HepG2 (cell line): ENCODE data around the gene RIPK1. TPM values are rescaled to one million over a fixed set of nuclear protein-coding genes. Genes with fewer than 3 reads are reported as not detected.

ENCODE experiments used
- HDAC1 ChIP-seq: sonication (generic); formaldehyde crosslinking; IDR thresholded peaks from 2 replicates; pipeline ENCODE4 v1.5.1; 2020; ENCODE audit warnings: mild to moderate bottlenecking, missing genetic modification reagents
- NR2F1 ChIP-seq, 2 experiments: fragments of 450-650 bp in 1 of 2; formaldehyde crosslinking in 1 of 2; IDR thresholded peaks; 2 replicates each; pipeline versions ENCODE4 v1.5.0 to v1.6.1; 2016 to 2020; ENCODE audit warnings: mild to moderate bottlenecking in 1 of 2, missing compliant biosample characterization in 1 of 2, missing genetic modification reagents in 1 of 2, moderate library complexity in 1 of 2
- POLR2AphosphoS5 ChIP-seq: IDR thresholded peaks from 2 replicates; pipeline ENCODE4 v1.6.1; 2012; ENCODE audit warnings: low read depth, low read length
- RFX3 ChIP-seq: IDR thresholded peaks from 2 replicates; pipeline ENCODE4 v1.6.1; 2016; ENCODE audit warnings: missing biosample characterization, missing genetic modification reagents
- ZC3H13 ChIP-seq: sonication (generic); formaldehyde crosslinking; IDR thresholded peaks from 2 replicates; pipeline ENCODE4 v1.8.1; 2023; ENCODE audit warnings: mild to moderate bottlenecking, missing genetic modification reagents, moderate library complexity
- ZNF577 ChIP-seq: sonication (generic); formaldehyde crosslinking; IDR thresholded peaks from 2 replicates; pipeline ENCODE4 v1.4.0; 2020; ENCODE audit warnings: mild to moderate bottlenecking, low read depth, missing genetic modification reagents, borderline replicate concordance
- ZNF644 ChIP-seq: IDR thresholded peaks from 2 replicates; pipeline ENCODE4 v1.6.1; 2016; ENCODE audit warnings: low read depth
- ZNF670 ChIP-seq: sonication (generic); formaldehyde crosslinking; IDR thresholded peaks from 2 replicates; pipeline ENCODE4 v1.8.0; 2022; ENCODE audit warnings: mild to moderate bottlenecking, missing genetic modification reagents, borderline replicate concordance
- ZNF781 ChIP-seq: sonication (generic); formaldehyde crosslinking; IDR thresholded peaks from 2 replicates; pipeline ENCODE4 v1.5.1; 2020; ENCODE audit warnings: borderline replicate concordance, mild to moderate bottlenecking, missing genetic modification reagents; ENCODE audit errors: not compliant biosample characterization
- polyA plus RNA-seq, 8 experiments: library from polyadenylated mRNA; depleted of rRNA in 3 of 8; stranded (reverse) in 7 of 8; unstranded in 1 of 8; fragments of >200 nt; fragmentation: Illumina TruSeq in 4 of 8; extraction: Trizol in 4 of 8; gene quantifications; 2 replicates each; pipeline versions ENCODE4 v1.2.1 to v1.2.3, GENCODE V29; 2011 to 2016; ENCODE audit warnings: low read depth in 4 of 8, missing spikeins in 1 of 8, mixed read lengths in 1 of 8; ENCODE audit not compliant: insufficient read depth in 1 of 8
- total RNA-seq, 5 experiments: library from RNA; depleted of rRNA; stranded (reverse); fragments of >200 nt; fragmentation: Illumina TruSeq; extraction: Trizol; gene quantifications; 2 replicates each; pipeline ENCODE4 v1.2.3, GENCODE V29; 2016; ENCODE audit warnings: low read depth in 1 of 5
- TF ChIP-seq, protein P1 (sequence below): sonication (generic); formaldehyde crosslinking; IDR thresholded peaks from 2 replicates; pipeline ENCODE4 v1.5.1; 2020; ENCODE audit warnings: mild to moderate bottlenecking, missing genetic modification reagents, borderline replicate concordance
- TF ChIP-seq, protein P2 (sequence below): sonication (generic); formaldehyde crosslinking; conservative IDR thresholded peaks from 2 replicates; pipeline ENCODE4 v1.8.0; 2022; ENCODE audit warnings: low read depth, missing genetic modification reagents
- TF ChIP-seq, protein P3 (sequence below): IDR thresholded peaks from 2 replicates; pipeline ENCODE4 v1.6.1; 2012; ENCODE audit warnings: inconsistent platforms
- TF ChIP-seq, protein P4 (sequence below): IDR thresholded peaks from 2 replicates; pipeline ENCODE4 v1.6.1; 2012; ENCODE audit warnings: low read depth, low read length, improper control_type of control experiment
- TF ChIP-seq, protein P5 (sequence below): sonication (generic); formaldehyde crosslinking; IDR thresholded peaks from 2 replicates; pipeline ENCODE4 v1.5.0; 2020; ENCODE audit warnings: mild to moderate bottlenecking, low read depth, missing genetic modification reagents, borderline replicate concordance
- TF ChIP-seq, protein P6 (sequence below): sonication (generic); formaldehyde crosslinking; IDR thresholded peaks from 2 replicates; pipeline ENCODE4 v1.4.0; 2020; ENCODE audit warnings: missing genetic modification reagents
- TF ChIP-seq, protein P7 (sequence below): sonication (generic); formaldehyde crosslinking; IDR thresholded peaks from 2 replicates; pipeline ENCODE4 v1.4.0; 2020; ENCODE audit warnings: missing genetic modification reagents

RIPK1 gene
- total and polyA plus RNA-seq, 2 of the 13 experiments (the other 11 are each of a cell fraction or from before 2014, with no cell fraction given) = 9.0 to 10.3 TPM

DNA sequence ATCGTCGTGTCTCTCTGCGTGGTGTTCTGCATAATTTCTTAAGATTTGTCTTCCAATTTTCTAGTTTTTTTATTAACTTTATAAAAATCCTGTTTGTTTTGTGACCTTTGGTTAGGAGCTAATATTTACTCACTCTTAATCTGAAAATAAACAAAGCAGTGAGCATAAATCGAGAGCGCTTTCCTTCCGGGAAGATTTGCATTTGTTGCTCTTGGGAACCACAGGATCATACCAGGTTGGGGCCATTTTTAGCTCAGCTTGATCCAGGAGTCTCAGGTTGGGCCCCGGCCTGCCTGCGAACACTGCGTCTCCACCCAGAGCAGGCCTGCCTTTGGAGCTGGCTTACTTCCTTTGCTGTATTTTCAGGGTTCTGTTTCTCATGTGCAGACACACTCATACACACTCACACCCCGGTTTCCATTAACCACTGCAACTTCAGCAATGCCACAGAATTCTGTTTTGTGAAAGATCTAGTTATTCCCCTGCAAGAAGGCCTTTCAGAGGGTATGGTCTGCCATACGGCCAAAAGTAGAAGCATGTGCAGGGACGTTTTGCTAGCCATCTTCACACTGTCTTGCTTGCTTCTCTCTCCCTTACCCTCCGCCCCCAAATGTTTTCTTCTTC lies 67.5 kb downstream of the RIPK1 start (continued):
- TF ChIP-seq, protein P1, sequence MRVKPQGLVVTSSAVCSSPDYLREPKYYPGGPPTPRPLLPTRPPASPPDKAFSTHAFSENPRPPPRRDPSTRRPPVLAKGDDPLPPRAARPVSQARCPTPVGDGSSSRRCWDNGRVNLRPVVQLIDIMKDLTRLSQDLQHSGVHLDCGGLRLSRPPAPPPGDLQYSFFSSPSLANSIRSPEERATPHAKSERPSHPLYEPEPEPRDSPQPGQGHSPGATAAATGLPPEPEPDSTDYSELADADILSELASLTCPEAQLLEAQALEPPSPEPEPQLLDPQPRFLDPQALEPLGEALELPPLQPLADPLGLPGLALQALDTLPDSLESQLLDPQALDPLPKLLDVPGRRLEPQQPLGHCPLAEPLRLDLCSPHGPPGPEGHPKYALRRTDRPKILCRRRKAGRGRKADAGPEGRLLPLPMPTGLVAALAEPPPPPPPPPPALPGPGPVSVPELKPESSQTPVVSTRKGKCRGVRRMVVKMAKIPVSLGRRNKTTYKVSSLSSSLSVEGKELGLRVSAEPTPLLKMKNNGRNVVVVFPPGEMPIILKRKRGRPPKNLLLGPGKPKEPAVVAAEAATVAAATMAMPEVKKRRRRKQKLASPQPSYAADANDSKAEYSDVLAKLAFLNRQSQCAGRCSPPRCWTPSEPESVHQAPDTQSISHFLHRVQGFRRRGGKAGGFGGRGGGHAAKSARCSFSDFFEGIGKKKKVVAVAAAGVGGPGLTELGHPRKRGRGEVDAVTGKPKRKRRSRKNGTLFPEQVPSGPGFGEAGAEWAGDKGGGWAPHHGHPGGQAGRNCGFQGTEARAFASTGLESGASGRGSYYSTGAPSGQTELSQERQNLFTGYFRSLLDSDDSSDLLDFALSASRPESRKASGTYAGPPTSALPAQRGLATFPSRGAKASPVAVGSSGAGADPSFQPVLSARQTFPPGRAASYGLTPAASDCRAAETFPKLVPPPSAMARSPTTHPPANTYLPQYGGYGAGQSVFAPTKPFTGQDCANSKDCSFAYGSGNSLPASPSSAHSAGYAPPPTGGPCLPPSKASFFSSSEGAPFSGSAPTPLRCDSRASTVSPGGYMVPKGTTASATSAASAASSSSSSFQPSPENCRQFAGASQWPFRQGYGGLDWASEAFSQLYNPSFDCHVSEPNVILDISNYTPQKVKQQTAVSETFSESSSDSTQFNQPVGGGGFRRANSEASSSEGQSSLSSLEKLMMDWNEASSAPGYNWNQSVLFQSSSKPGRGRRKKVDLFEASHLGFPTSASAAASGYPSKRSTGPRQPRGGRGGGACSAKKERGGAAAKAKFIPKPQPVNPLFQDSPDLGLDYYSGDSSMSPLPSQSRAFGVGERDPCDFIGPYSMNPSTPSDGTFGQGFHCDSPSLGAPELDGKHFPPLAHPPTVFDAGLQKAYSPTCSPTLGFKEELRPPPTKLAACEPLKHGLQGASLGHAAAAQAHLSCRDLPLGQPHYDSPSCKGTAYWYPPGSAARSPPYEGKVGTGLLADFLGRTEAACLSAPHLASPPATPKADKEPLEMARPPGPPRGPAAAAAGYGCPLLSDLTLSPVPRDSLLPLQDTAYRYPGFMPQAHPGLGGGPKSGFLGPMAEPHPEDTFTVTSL = peak; percentile 89; the same call in 1 of the 2 replicates
- TF ChIP-seq ZNF644 (CRISPR knock-in tag) (peak; percentile 78), POLR2AphosphoS5 (peak; percentile 49; the same call in 1 of the 2 replicates), ZNF670 (peak; percentile 40; the same call in 1 of the 2 replicates), RFX3 (CRISPR knock-in tag) (peak; percentile 14; the same call in 1 of the 2 replicates), NR2F1 (CRISPR knock-in tag; IDR thresholded peaks at IDR 0.05) (peak in 1 of 2 experiments; percentile 61; a peak in 2 of 4 replicates), ZNF577 (CRISPR knock-in tag) (no peak), ZNF781 (CRISPR knock-in tag) (no peak), ZC3H13 (CRISPR knock-in tag) (no peak), HDAC1 (CRISPR knock-in tag) (peak; percentile 50; the same call in 1 of the 2 replicates)
- TF ChIP-seq, protein P2, sequence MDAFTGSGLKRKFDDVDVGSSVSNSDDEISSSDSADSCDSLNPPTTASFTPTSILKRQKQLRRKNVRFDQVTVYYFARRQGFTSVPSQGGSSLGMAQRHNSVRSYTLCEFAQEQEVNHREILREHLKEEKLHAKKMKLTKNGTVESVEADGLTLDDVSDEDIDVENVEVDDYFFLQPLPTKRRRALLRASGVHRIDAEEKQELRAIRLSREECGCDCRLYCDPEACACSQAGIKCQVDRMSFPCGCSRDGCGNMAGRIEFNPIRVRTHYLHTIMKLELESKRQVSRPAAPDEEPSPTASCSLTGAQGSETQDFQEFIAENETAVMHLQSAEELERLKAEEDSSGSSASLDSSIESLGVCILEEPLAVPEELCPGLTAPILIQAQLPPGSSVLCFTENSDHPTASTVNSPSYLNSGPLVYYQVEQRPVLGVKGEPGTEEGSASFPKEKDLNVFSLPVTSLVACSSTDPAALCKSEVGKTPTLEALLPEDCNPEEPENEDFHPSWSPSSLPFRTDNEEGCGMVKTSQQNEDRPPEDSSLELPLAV (CRISPR knock-in tag) = no peak
- TF ChIP-seq, protein P3, sequence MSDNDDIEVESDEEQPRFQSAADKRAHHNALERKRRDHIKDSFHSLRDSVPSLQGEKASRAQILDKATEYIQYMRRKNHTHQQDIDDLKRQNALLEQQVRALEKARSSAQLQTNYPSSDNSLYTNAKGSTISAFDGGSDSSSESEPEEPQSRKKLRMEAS = peak; percentile 53
- TF ChIP-seq, protein P4, sequence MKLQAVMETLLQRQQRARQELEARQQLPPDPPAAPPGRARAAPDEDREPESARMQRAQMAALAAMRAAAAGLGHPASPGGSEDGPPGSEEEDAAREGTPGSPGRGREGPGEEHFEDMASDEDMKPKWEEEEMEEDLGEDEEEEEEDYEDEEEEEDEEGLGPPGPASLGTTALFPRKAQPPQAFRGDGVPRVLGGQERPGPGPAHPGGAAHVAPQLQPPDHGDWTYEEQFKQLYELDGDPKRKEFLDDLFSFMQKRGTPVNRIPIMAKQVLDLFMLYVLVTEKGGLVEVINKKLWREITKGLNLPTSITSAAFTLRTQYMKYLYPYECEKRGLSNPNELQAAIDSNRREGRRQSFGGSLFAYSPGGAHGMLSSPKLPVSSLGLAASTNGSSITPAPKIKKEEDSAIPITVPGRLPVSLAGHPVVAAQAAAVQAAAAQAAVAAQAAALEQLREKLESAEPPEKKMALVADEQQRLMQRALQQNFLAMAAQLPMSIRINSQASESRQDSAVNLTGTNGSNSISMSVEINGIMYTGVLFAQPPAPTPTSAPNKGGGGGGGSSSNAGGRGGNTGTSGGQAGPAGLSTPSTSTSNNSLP = peak; percentile 90
- TF ChIP-seq, protein P5, sequence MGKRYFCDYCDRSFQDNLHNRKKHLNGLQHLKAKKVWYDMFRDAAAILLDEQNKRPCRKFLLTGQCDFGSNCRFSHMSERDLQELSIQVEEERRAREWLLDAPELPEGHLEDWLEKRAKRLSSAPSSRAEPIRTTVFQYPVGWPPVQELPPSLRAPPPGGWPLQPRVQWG (CRISPR knock-in tag) = no peak
- TF ChIP-seq, protein P6, sequence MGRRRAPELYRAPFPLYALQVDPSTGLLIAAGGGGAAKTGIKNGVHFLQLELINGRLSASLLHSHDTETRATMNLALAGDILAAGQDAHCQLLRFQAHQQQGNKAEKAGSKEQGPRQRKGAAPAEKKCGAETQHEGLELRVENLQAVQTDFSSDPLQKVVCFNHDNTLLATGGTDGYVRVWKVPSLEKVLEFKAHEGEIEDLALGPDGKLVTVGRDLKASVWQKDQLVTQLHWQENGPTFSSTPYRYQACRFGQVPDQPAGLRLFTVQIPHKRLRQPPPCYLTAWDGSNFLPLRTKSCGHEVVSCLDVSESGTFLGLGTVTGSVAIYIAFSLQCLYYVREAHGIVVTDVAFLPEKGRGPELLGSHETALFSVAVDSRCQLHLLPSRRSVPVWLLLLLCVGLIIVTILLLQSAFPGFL (CRISPR knock-in tag) = no peak
- TF ChIP-seq, protein P7, sequence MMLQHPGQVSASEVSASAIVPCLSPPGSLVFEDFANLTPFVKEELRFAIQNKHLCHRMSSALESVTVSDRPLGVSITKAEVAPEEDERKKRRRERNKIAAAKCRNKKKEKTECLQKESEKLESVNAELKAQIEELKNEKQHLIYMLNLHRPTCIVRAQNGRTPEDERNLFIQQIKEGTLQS (CRISPR knock-in tag) = no peak; the same call in 1 of the 2 replicates
